ENCODE measurements around the gene RELN. TPM values are rescaled to one million over a fixed set of nuclear protein-coding genes. Genes with fewer than 3 reads are reported as not detected.

RELN gene
- total RNA-seq, 1 donor from 2014 or later, result not detected

DNA sequence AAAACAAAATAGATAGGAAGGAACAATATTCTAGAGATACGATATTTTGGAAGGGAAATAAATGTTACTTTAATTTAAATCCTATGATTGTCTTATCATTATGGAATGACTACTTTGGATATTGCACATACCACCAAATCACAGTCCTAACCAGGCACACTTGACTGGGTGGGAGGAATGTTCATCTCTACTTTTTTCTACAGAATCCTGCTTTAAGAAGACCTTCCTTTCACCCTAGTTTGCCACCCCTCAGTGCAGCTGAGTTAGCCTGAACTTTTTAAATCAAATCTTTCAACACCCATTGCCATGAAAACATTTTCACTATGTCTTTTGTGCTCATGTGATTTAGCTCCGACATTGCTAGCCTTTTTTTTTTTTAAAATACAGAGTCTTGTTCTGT, 38.1 kb downstream of the RELN start:
- intact Hi-C loops (cut with micrococcal nuclease), result no loop called here

DNA sequence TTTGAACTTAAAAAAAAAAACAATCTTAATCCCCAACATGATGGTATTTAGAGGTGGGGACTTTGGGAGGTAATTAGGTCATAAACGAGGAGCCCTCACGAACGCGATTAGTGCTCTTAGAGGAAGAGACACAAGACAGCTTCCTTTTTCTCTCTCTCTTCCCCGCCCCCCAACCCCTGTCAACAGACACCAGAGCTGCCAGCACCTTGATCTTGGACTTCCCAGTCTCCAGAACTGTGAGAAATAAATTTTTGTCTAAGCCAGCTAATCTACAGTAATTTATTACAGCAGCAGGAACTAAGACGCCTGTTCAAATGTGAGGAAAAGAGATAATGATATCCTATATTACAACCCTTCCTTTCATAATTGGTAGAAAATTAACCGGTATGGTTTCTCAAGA, 40.1 kb downstream of the RELN start:
- Mint-ChIP-seq H3K27me3 (ENCODE audit: insufficient read depth) (no peaks in the 10 kb centered on the region), H3K27ac (no peak overlapping the region), H3K9me3 (no peaks in the 10 kb centered on the region), H3K4me3 (no peak overlapping the region), H3K36me3 (ENCODE audit: low read depth) (no peaks in the 10 kb centered on the region), H3K4me1 (ENCODE audit: low read depth) (no peaks in the 10 kb centered on the region)
- intact Hi-C loops (cut with micrococcal nuclease), result no loop called here
- no peak for DNase-seq (ENCODE audit: low spot score)

More for the DNA sequence above, 38.1 kb downstream of the RELN start:
- Mint-ChIP-seq H3K9me3 (no peaks in the 10 kb centered on the region), H3K27me3 (ENCODE audit: insufficient read depth) (no peaks in the 10 kb centered on the region), H3K36me3 (ENCODE audit: low read depth) (no peaks in the 10 kb centered on the region), H3K27ac (no peak overlapping the region), H3K4me1 (ENCODE audit: low read depth) (no peaks in the 10 kb centered on the region), H3K4me3 (no peak overlapping the region)
- DNase-seq (ENCODE audit: low spot score), result no peak

DNA sequence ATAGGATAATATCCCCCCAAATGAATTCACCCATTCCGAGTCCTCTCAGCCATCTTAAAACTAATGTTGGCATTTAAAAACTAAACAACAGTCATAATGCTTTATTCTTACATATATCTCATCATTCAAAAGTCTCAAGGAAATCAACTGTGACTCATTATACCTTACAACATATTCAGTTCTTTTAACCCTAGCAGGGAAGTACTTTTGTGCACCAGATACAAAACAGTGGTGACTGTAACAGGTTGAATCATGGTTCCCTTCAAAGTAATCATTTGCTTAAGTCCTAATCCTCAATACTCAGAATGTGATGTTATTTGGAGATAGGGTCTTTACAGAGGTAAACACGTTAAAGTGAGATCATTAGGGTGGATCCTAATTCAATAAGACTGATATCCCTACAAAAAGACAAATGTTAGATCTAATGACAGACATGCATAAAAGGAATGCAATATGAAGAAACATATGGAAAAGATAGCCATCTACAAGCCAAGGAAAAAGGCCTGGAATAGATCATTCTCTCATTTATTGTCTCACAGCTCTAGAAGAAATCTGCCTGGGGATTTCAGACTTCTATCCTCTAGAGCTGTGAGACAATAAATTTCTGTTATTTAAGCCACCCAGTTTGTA, 42.3 kb downstream of the RELN start:
- Mint-ChIP-seq H3K4me1 (ENCODE audit: low read depth) (no peaks in the 10 kb centered on the region), H3K4me3 (no peak overlapping the region), H3K27ac (no peak overlapping the region), H3K27me3 (ENCODE audit: insufficient read depth) (no peaks in the 10 kb centered on the region), H3K36me3 (ENCODE audit: low read depth) (no peaks in the 10 kb centered on the region), H3K9me3 (no peaks in the 10 kb centered on the region)
- intact Hi-C loops (cut with micrococcal nuclease), result no loop called here
- no peak for DNase-seq (ENCODE audit: low spot score)

GRCh38 chr7:103944230-103944900, 45.1 kb downstream of the RELN start:
- H3K36me3 Mint-ChIP-seq (ENCODE audit: low read depth), result no peaks in the 10 kb centered on the region
- H3K27me3 Mint-ChIP-seq (ENCODE audit: insufficient read depth), result no peaks in the 10 kb centered on the region
- H3K4me3 Mint-ChIP-seq, result no peak overlapping the region
- no peak for DNase-seq (ENCODE audit: low spot score)
- H3K4me1 Mint-ChIP-seq (ENCODE audit: low read depth), result no peaks in the 10 kb centered on the region
- intact Hi-C loops (cut with micrococcal nuclease), result no loop called here
- H3K9me3 Mint-ChIP-seq, result no peaks in the 10 kb centered on the region
- no peak overlapping the region for H3K27ac Mint-ChIP-seq

DNA sequence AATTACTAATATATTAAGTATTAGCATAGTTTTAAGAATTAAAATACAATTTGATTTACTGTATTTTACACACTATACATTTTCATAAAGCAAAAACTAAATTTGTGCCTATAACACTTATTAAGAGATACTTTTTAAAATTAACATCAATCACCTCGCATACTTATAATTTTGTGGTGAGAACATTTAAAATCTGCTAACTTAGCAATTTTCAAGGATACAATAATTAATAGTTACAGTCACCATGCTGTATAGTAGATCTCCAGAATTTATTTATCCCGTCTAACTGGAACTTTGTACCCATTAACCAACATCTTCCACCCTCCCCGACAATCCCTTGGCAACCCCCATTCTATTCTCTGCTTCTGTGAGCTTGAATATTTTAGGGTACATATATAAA, 47.5 kb downstream of the RELN start:
- no peak overlapping the region for H3K4me3 Mint-ChIP-seq
- no peak for DNase-seq (ENCODE audit: low spot score)
- no peaks in the 10 kb centered on the region for H3K4me1 Mint-ChIP-seq (ENCODE audit: low read depth)
- no peaks in the 10 kb centered on the region for H3K36me3 Mint-ChIP-seq (ENCODE audit: low read depth)
- H3K27me3 Mint-ChIP-seq (ENCODE audit: insufficient read depth), result no peaks in the 10 kb centered on the region
- H3K9me3 Mint-ChIP-seq, result no peaks in the 10 kb centered on the region
- no peak overlapping the region for H3K27ac Mint-ChIP-seq
- intact Hi-C loops (cut with micrococcal nuclease), result no loop called here

DNA sequence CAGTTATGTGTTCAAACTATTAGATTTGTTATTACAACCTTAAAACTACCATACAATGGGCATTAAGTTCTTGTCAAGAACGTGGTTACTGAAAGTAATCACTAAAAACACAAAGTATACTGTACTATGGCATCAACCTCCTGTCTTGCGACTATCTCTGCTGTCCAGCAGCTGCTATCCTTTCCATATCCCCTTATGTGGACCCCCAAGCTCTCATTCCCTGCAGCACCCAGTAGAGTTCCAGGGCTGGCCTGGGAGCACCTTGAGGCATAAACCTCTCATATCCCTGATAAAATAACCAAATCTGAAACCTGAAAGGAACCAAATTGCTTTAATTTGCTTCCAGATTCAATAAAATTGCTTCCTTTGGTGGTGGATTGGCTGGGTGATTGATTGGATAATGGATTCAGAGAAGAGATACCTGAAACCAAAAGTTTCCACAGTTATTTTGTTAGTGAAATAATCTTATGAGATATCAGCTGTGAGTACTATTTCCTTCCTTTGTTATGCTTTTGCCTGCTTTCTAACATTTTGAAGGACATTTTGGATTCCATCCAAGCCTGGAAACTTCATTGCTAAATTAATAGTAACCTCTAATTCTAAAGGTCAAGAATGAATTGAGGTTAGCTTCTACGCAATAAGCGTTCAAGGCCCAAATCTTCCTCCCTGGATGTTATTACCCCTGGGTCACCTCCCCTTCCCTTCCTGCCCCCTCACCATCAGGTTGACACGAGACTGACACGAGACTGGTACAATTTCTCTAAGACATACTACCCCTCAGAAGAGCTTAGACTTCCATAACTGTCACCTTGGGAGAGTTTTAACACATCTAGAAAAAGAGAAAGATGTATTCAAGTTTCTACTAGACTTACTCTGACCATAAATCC, 48.8 kb downstream of the RELN start:
- Mint-ChIP-seq H3K4me1 (ENCODE audit: low read depth) (no peaks in the 10 kb centered on the region), H3K27me3 (ENCODE audit: insufficient read depth) (no peaks in the 10 kb centered on the region), H3K36me3 (ENCODE audit: low read depth) (no peaks in the 10 kb centered on the region), H3K4me3 (no peak overlapping the region), H3K27ac (no peak overlapping the region), H3K9me3 (no peaks in the 10 kb centered on the region)
- no peak for DNase-seq (ENCODE audit: low spot score)
- intact Hi-C loops (cut with micrococcal nuclease), result no loop called here

GRCh38 chr7:103937680-103938079, 51.8 kb downstream of the RELN start:
- H3K9me3 Mint-ChIP-seq, result no peaks in the 10 kb centered on the region
- no peaks in the 10 kb centered on the region for H3K36me3 Mint-ChIP-seq (ENCODE audit: low read depth)
- no peak overlapping the region for H3K4me3 Mint-ChIP-seq
- no peak for DNase-seq (ENCODE audit: low spot score)
- H3K4me1 Mint-ChIP-seq (ENCODE audit: low read depth), result no peaks in the 10 kb centered on the region
- intact Hi-C loops (cut with micrococcal nuclease), result no loop called here
- H3K27ac Mint-ChIP-seq, result no peak overlapping the region
- no peaks in the 10 kb centered on the region for H3K27me3 Mint-ChIP-seq (ENCODE audit: insufficient read depth)

DNA sequence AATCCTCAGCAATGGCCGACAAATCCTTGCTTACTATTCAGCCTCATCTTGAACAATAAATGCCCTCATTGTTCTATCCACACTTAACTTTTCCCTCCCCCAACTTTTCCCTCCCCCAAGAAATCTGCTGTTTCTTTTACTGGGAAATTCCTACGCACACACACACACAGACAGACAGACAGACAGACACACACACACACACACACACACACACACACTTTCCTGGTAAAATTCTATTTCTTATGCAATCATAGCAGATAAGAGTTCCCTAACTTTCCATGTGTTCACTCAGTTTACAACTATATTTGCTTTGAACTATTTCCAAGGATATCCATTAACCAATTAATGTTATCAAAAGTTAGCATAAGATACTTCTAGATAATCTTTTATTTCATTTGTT, 52.9 kb downstream of the RELN start:
- H3K27ac Mint-ChIP-seq, result no peak overlapping the region
- H3K27me3 Mint-ChIP-seq (ENCODE audit: insufficient read depth), result no peaks in the 10 kb centered on the region
- DNase-seq (ENCODE audit: low spot score), result no peak
- H3K9me3 Mint-ChIP-seq, result no peaks in the 10 kb centered on the region
- H3K4me1 Mint-ChIP-seq (ENCODE audit: low read depth), result no peaks in the 10 kb centered on the region
- no peak overlapping the region for H3K4me3 Mint-ChIP-seq
- H3K36me3 Mint-ChIP-seq (ENCODE audit: low read depth), result no peaks in the 10 kb centered on the region
- intact Hi-C loops (cut with micrococcal nuclease), result no loop called here

DNA sequence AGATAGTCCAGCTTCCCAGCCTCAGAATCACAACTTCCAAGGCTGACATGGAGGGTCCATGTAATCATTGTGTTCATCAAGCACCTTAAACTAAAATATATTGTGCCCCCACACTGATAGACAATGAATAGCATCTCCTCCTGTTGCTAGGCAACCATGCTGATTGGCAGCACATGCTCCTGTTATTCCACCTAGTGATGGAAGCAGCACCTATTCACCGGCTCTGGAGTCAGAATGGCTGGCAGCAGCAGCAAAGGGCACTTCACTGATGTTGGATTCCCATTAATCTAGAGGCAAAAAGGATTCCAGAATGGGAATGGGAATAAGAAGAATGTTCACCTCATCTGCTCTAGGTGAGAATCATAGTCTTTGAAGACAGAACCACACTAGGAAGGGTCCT, 55.0 kb downstream of the RELN start:
- Mint-ChIP-seq H3K4me1 (ENCODE audit: low read depth) (no peaks in the 10 kb centered on the region), H3K9me3 (no peaks in the 10 kb centered on the region), H3K4me3 (no peak overlapping the region), H3K27ac (no peak overlapping the region), H3K27me3 (ENCODE audit: insufficient read depth) (no peaks in the 10 kb centered on the region), H3K36me3 (ENCODE audit: low read depth) (no peaks in the 10 kb centered on the region)
- intact Hi-C loops (cut with micrococcal nuclease), result no loop called here
- DNase-seq (ENCODE audit: low spot score), result no peak

DNA sequence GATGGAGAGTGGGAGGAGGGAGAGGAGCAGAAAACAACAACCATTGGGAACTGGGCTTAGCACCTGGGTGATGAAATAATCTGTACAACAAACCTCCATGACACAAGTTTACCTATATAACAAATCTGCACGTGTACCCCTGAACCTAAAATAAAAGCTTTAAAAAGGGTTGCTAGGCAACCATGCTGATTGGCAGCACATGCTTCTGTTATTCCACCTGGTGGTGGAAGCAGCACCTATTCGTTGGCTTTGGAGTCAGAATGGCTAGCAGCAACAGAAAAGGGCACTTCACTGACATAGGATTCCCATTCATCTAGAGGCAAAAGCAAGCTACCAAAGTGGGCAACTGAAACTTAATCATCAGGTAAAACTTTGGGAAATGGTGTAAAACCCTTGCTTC, 57.1 kb downstream of the RELN start:
- no peaks in the 10 kb centered on the region for H3K27me3 Mint-ChIP-seq (ENCODE audit: insufficient read depth)
- H3K4me3 Mint-ChIP-seq, result no peak overlapping the region
- DNase-seq (ENCODE audit: low spot score), result no peak
- no peak overlapping the region for H3K27ac Mint-ChIP-seq
- no peaks in the 10 kb centered on the region for H3K36me3 Mint-ChIP-seq (ENCODE audit: low read depth)
- H3K9me3 Mint-ChIP-seq, result no peaks in the 10 kb centered on the region
- no peaks in the 10 kb centered on the region for H3K4me1 Mint-ChIP-seq (ENCODE audit: low read depth)
- intact Hi-C loops (cut with micrococcal nuclease), result no loop called here

DNA sequence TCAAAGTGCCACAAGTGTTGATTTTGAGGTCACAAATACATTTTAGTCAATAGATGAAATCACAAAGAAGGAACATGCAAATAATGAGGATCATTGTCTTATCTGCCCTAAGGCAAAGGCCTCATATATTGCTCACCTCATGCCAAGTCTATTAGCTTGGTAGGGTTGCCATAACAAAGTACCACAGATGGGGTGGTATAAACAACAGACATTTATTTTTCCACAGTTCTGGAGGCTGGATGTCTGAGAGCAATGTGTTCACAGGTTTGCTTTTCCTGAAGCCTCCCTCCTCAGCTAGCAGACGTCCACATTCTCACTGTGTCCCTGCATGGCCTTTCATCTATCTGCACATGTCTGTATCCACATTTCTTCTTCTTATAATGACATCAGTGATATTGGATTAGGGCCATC, 59.6 kb downstream of the RELN start:
- Mint-ChIP-seq H3K27ac (no peak overlapping the region), H3K4me1 (ENCODE audit: low read depth) (no peaks in the 10 kb centered on the region), H3K27me3 (ENCODE audit: insufficient read depth) (no peaks in the 10 kb centered on the region), H3K36me3 (ENCODE audit: low read depth) (no peaks in the 10 kb centered on the region), H3K4me3 (no peak overlapping the region), H3K9me3 (no peaks in the 10 kb centered on the region)
- intact Hi-C loops (cut with micrococcal nuclease), result no loop called here
- DNase-seq (ENCODE audit: low spot score), result no peak

DNA sequence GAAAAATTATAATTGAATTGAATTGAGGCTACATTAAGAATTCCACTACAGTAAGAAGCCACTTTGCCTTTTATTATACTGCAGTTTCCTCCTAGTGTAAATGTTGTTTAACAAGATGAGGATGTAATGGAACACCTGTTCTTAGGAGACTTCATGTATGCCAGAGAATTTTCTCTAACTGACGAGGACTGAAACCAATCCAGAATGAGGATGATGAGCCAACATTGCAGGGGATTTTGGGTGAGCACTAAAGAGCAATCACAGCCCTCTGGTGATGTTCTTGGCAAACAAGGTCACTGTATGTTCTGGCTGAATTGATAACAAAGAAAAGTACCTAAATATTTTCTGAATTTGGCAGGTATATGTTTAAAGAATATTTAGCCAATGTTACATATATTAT, 60.9 kb downstream of the RELN start:
- no peaks in the 10 kb centered on the region for H3K4me1 Mint-ChIP-seq (ENCODE audit: low read depth)
- intact Hi-C loops (cut with micrococcal nuclease), result no loop called here
- no peak overlapping the region for H3K4me3 Mint-ChIP-seq
- no peak overlapping the region for H3K27ac Mint-ChIP-seq
- DNase-seq (ENCODE audit: low spot score), result no peak
- H3K27me3 Mint-ChIP-seq (ENCODE audit: insufficient read depth), result no peaks in the 10 kb centered on the region
- no peaks in the 10 kb centered on the region for H3K9me3 Mint-ChIP-seq
- no peaks in the 10 kb centered on the region for H3K36me3 Mint-ChIP-seq (ENCODE audit: low read depth)

DNA sequence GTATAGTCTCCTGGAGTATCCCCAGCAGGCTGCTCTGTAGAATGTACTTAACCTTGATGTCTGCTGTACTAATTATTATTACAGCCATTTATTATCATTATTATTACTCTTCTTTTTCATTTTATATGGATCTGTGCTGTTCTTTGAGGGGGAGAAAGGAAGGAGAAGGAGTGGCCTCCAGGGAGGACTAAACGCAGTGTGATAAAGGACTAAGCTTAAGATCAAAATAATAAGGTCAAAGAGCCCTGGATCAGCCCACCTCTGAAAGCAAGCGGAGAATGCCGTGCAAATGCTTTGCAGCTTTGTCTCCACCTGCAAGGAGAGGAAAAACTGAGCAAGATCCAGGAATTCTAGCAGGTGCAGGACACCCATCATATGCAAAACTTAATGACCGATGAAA, 65.3 kb downstream of the RELN start:
- no peaks in the 10 kb centered on the region for H3K36me3 Mint-ChIP-seq (ENCODE audit: low read depth)
- no peak overlapping the region for H3K27ac Mint-ChIP-seq
- H3K9me3 Mint-ChIP-seq, result no peaks in the 10 kb centered on the region
- H3K4me3 Mint-ChIP-seq, result no peak overlapping the region
- no peaks in the 10 kb centered on the region for H3K4me1 Mint-ChIP-seq (ENCODE audit: low read depth)
- H3K27me3 Mint-ChIP-seq (ENCODE audit: insufficient read depth), result peaks cover 2% of the 10 kb centered on the region
- DNase-seq (ENCODE audit: low spot score), result no peak
- intact Hi-C loops (cut with micrococcal nuclease), result no loop called here
